Ureter (tissue), 1 donor: ENCODE data around the gene SSUH2. TPM values are rescaled to one million over a fixed set of nuclear protein-coding genes. Genes with fewer than 3 reads are reported as not detected.

Experiments
- DNase-seq: peaks from one replicate; pipeline ENCODE4 v3.0.0-alpha.2; 2020; ENCODE audit warnings: low spot score
- total RNA-seq: library from RNA; stranded (reverse); gene quantifications from one replicate; pipeline ENCODE4 v1.2.4, GENCODE V29; 2023
- donor health status: DM: yes; HTN: yes; CAD: no.

The SSUH2 gene
- total RNA-seq, 1 donor from 2014 or later: 0.55 TPM

GRCh38 chr3:8608791-8609467 lies 35.7 kb downstream of the SSUH2 start:
- no peak for DNase-seq

GRCh38 chr3:8608041-8608790 lies 36.4 kb downstream of the SSUH2 start:
- no peak for DNase-seq

- DNase-seq: peak; percentile 81
Measured at GRCh38 chr3:8607234-8608040, 37.2 kb downstream of the SSUH2 start.

- DNase-seq: no peak
Measured at GRCh38 chr3:8606701-8607231, 37.8 kb downstream of the SSUH2 start.

GRCh38 chr3:8604988-8605387 lies 39.6 kb downstream of the SSUH2 start:
- no peak for DNase-seq

- no peak for DNase-seq
Measured at GRCh38 chr3:8604006-8604405, 40.6 kb downstream of the SSUH2 start.

GRCh38 chr3:8603115-8603710 lies 41.4 kb downstream of the SSUH2 start:
- DNase-seq: no peak

GRCh38 chr3:8600457-8600856 lies 44.1 kb downstream of the SSUH2 start:
- no peak for DNase-seq

- DNase-seq: no peak
Measured at GRCh38 chr3:8599146-8599545, 45.5 kb downstream of the SSUH2 start.

- DNase-seq: no peak
Measured at GRCh38 chr3:8597219-8597853, 47.3 kb downstream of the SSUH2 start.

GRCh38 chr3:8596321-8597218 lies 48.0 kb downstream of the SSUH2 start:
- no peak for DNase-seq

- no peak for DNase-seq
Measured at GRCh38 chr3:8595695-8596115, 48.9 kb downstream of the SSUH2 start.

- DNase-seq: no peak
Measured at GRCh38 chr3:8595252-8595651, 49.3 kb downstream of the SSUH2 start.

- no peak for DNase-seq
Measured at GRCh38 chr3:8593021-8593827, 51.4 kb downstream of the SSUH2 start.

GRCh38 chr3:8589880-8590556 lies 54.6 kb downstream of the SSUH2 start:
- no peak for DNase-seq

GRCh38 chr3:8584661-8585060 lies 59.9 kb downstream of the SSUH2 start:
- no peak for DNase-seq

- DNase-seq: no peak
Measured at GRCh38 chr3:8581806-8582445, 62.7 kb downstream of the SSUH2 start.

- DNase-seq: no peak
Measured at GRCh38 chr3:8581373-8581772, 63.2 kb downstream of the SSUH2 start.
